ENCODE measurements around the gene EFCAB8.

Gene EFCAB8

DNA sequence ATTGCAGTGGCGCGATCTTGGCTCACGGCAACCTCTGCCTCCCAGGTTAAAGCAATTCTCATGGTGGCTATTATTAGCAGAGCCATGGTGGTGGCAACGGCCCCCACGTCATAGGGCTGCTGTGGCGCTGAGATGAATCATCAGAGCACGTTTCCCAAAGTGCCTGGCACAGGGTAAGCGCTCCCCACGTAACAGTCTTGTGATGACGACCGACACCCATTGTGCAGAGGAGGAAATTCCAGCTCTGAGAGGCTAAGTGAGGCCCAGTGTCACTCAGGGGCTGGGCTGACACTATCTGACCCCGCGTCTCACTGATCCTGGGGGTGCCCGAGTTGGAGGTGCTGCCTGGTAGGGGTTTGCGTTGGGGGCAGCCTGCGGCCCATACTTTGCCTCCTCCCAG is 129.3 kb downstream of the EFCAB8 start:
- Histone ChIP-seq H3K9ac (ENCODE audit: low read depth, low read length) (no peak overlapping the region), H3K36me3 (ENCODE audit: control insufficient read depth, insufficient read depth, low read length) (no peaks in the 10 kb centered on the region), H3K4me1 (ENCODE audit: control insufficient read depth, insufficient read depth, low read length) (no peaks in the 10 kb centered on the region), H3K9me3 (ENCODE audit: control insufficient read depth, insufficient read depth, low read length) (no peaks in the 10 kb centered on the region), H3K4me3 (ENCODE audit: low read depth, low read length) (no peak overlapping the region), H3K27me3 (ENCODE audit: control insufficient read depth, insufficient read depth, low read length) (no peaks in the 10 kb centered on the region)

- no peaks in the 10 kb centered on the region for H3K4me1 ChIP-seq (ENCODE audit: control insufficient read depth, insufficient read depth, low read length)
- no peaks in the 10 kb centered on the region for H3K9me3 ChIP-seq (ENCODE audit: control insufficient read depth, insufficient read depth, low read length)
- H3K9ac ChIP-seq (ENCODE audit: low read depth, low read length): no peak overlapping the region
- H3K27me3 ChIP-seq (ENCODE audit: control insufficient read depth, insufficient read depth, low read length): no peaks in the 10 kb centered on the region
- no peak overlapping the region for H3K4me3 ChIP-seq (ENCODE audit: low read depth, low read length)
- no peaks in the 10 kb centered on the region for H3K36me3 ChIP-seq (ENCODE audit: control insufficient read depth, insufficient read depth, low read length)
These were observed 131.0 kb downstream of the EFCAB8 start for GRCh38 chr20:32989507-32990283.

DNA sequence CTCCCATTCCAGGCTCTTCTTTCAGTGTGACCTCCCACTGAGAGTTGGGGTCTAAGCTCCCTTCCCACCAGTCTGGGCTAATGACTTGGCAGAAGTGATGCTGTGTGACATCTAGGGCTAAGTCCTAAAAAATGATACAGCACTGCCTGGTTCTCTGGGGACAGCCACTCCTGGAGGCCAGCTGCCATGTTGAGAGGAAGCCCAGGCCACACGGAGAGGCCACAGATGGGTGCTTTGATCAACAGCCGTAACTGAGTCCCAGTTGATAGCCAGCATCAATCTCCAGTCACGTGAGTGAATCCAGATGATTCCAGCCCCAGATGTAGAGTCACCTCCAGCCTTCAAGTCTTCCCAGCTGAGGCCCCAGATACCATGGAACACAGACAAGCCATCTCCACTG is 131.7 kb downstream of the EFCAB8 start:
- H3K4me1 ChIP-seq (ENCODE audit: control insufficient read depth, insufficient read depth, low read length): no peaks in the 10 kb centered on the region
- no peaks in the 10 kb centered on the region for H3K36me3 ChIP-seq (ENCODE audit: control insufficient read depth, insufficient read depth, low read length)
- no peaks in the 10 kb centered on the region for H3K9me3 ChIP-seq (ENCODE audit: control insufficient read depth, insufficient read depth, low read length)
- no peak overlapping the region for H3K4me3 ChIP-seq (ENCODE audit: low read depth, low read length)
- no peaks in the 10 kb centered on the region for H3K27me3 ChIP-seq (ENCODE audit: control insufficient read depth, insufficient read depth, low read length)
- H3K9ac ChIP-seq (ENCODE audit: low read depth, low read length): no peak overlapping the region

GRCh38 chr20:32991383-32991782 is 132.7 kb downstream of the EFCAB8 start:
- Histone ChIP-seq H3K9ac (ENCODE audit: low read depth, low read length) (no peak overlapping the region), H3K4me1 (ENCODE audit: control insufficient read depth, insufficient read depth, low read length) (no peaks in the 10 kb centered on the region), H3K9me3 (ENCODE audit: control insufficient read depth, insufficient read depth, low read length) (no peaks in the 10 kb centered on the region), H3K27me3 (ENCODE audit: control insufficient read depth, insufficient read depth, low read length) (no peaks in the 10 kb centered on the region), H3K36me3 (ENCODE audit: control insufficient read depth, insufficient read depth, low read length) (no peaks in the 10 kb centered on the region), H3K4me3 (ENCODE audit: low read depth, low read length) (no peak overlapping the region)

- no peaks in the 10 kb centered on the region for H3K4me1 ChIP-seq (ENCODE audit: control insufficient read depth, insufficient read depth, low read length)
- no peaks in the 10 kb centered on the region for H3K9me3 ChIP-seq (ENCODE audit: control insufficient read depth, insufficient read depth, low read length)
- H3K27me3 ChIP-seq (ENCODE audit: control insufficient read depth, insufficient read depth, low read length): no peaks in the 10 kb centered on the region
- no peaks in the 10 kb centered on the region for H3K36me3 ChIP-seq (ENCODE audit: control insufficient read depth, insufficient read depth, low read length)
- no peak overlapping the region for H3K9ac ChIP-seq (ENCODE audit: low read depth, low read length)
- no peak overlapping the region for H3K4me3 ChIP-seq (ENCODE audit: low read depth, low read length)
These were observed 133.3 kb downstream of the EFCAB8 start for GRCh38 chr20:32991792-32992641.

GRCh38 chr20:32993496-32994050 is 134.8 kb downstream of the EFCAB8 start:
- Histone ChIP-seq H3K9me3 (ENCODE audit: control insufficient read depth, insufficient read depth, low read length) (no peaks in the 10 kb centered on the region), H3K9ac (ENCODE audit: low read depth, low read length) (no peak overlapping the region), H3K27me3 (ENCODE audit: control insufficient read depth, insufficient read depth, low read length) (no peaks in the 10 kb centered on the region), H3K36me3 (ENCODE audit: control insufficient read depth, insufficient read depth, low read length) (no peaks in the 10 kb centered on the region), H3K4me1 (ENCODE audit: control insufficient read depth, insufficient read depth, low read length) (no peaks in the 10 kb centered on the region), H3K4me3 (ENCODE audit: low read depth, low read length) (no peak overlapping the region)

GRCh38 chr20:32995802-32996201 is 137.1 kb downstream of the EFCAB8 start:
- H3K36me3 ChIP-seq (ENCODE audit: control insufficient read depth, insufficient read depth, low read length): no peaks in the 10 kb centered on the region
- no peaks in the 10 kb centered on the region for H3K9me3 ChIP-seq (ENCODE audit: control insufficient read depth, insufficient read depth, low read length)
- H3K4me1 ChIP-seq (ENCODE audit: control insufficient read depth, insufficient read depth, low read length): no peaks in the 10 kb centered on the region
- H3K4me3 ChIP-seq (ENCODE audit: low read depth, low read length): no peak overlapping the region
- H3K27me3 ChIP-seq (ENCODE audit: control insufficient read depth, insufficient read depth, low read length): no peaks in the 10 kb centered on the region
- H3K9ac ChIP-seq (ENCODE audit: low read depth, low read length): no peak overlapping the region

- Histone ChIP-seq H3K4me3 (ENCODE audit: low read depth, low read length) (no peak overlapping the region), H3K9ac (ENCODE audit: low read depth, low read length) (no peak overlapping the region), H3K4me1 (ENCODE audit: control insufficient read depth, insufficient read depth, low read length) (no peaks in the 10 kb centered on the region), H3K36me3 (ENCODE audit: control insufficient read depth, insufficient read depth, low read length) (no peaks in the 10 kb centered on the region), H3K9me3 (ENCODE audit: control insufficient read depth, insufficient read depth, low read length) (no peaks in the 10 kb centered on the region), H3K27me3 (ENCODE audit: control insufficient read depth, insufficient read depth, low read length) (no peaks in the 10 kb centered on the region)
These were observed 138.7 kb downstream of the EFCAB8 start for GRCh38 chr20:32997431-32997830.

DNA sequence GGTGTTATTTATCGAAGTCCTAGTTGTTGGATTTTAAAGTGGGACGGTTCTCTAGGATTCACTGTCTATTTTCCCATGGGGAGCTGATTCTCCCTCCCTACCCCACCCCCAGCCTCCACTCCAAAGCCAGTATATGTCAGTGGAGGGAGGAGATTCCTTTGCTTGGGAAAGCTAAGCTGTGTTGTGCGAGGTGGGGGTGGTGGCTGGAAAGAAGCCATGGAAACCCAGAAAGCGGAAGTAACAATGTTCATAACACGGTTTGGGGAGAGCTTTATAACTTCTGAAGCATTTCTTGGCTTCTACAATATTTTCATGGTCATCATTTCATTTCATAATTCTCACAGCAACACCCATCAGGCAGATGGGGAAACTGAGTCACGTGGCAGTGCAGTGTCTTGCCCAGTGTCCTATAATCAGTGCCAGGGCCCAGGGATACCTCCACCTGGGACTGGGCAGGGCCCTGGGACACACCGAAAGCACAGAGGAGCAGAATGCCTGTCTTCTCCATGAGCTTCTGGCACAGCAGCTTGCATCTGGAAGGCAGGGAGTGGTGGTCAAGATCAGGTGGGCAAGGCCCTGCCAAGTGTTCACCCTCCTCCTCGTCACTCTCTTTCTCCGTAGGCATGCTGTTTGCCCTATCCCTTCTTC is 141.0 kb downstream of the EFCAB8 start:
- no peaks in the 10 kb centered on the region for H3K9me3 ChIP-seq (ENCODE audit: control insufficient read depth, insufficient read depth, low read length)
- no peaks in the 10 kb centered on the region for H3K36me3 ChIP-seq (ENCODE audit: control insufficient read depth, insufficient read depth, low read length)
- H3K4me1 ChIP-seq (ENCODE audit: control insufficient read depth, insufficient read depth, low read length): no peaks in the 10 kb centered on the region
- H3K27me3 ChIP-seq (ENCODE audit: control insufficient read depth, insufficient read depth, low read length): no peaks in the 10 kb centered on the region
- H3K9ac ChIP-seq (ENCODE audit: low read depth, low read length): no peak overlapping the region
- no peak overlapping the region for H3K4me3 ChIP-seq (ENCODE audit: low read depth, low read length)

- no peaks in the 10 kb centered on the region for H3K36me3 ChIP-seq (ENCODE audit: control insufficient read depth, insufficient read depth, low read length)
- no peaks in the 10 kb centered on the region for H3K27me3 ChIP-seq (ENCODE audit: control insufficient read depth, insufficient read depth, low read length)
- no peaks in the 10 kb centered on the region for H3K9me3 ChIP-seq (ENCODE audit: control insufficient read depth, insufficient read depth, low read length)
- H3K4me1 ChIP-seq (ENCODE audit: control insufficient read depth, insufficient read depth, low read length): no peaks in the 10 kb centered on the region
- H3K4me3 ChIP-seq (ENCODE audit: low read depth, low read length): no peak overlapping the region
- no peak overlapping the region for H3K9ac ChIP-seq (ENCODE audit: low read depth, low read length)
These were observed 142.2 kb downstream of the EFCAB8 start for GRCh38 chr20:33000802-33001466.

- Histone ChIP-seq H3K4me1 (ENCODE audit: control insufficient read depth, insufficient read depth, low read length) (no peaks in the 10 kb centered on the region), H3K9me3 (ENCODE audit: control insufficient read depth, insufficient read depth, low read length) (no peaks in the 10 kb centered on the region), H3K9ac (ENCODE audit: low read depth, low read length) (no peak overlapping the region), H3K36me3 (ENCODE audit: control insufficient read depth, insufficient read depth, low read length) (no peaks in the 10 kb centered on the region), H3K27me3 (ENCODE audit: control insufficient read depth, insufficient read depth, low read length) (no peaks in the 10 kb centered on the region), H3K4me3 (ENCODE audit: low read depth, low read length) (no peak overlapping the region)
These were observed 143.5 kb downstream of the EFCAB8 start for GRCh38 chr20:33002087-33002808.

Measured in iPS-15b (cell line).